ENCODE measurements around the gene SNN. TPM values are rescaled to one million over a fixed set of nuclear protein-coding genes. Genes with fewer than 3 reads are reported as not detected.

The SNN gene
- total RNA-seq, 3 donors from 2014 or later, result 2.3 to 22.1 (median 4.2) TPM

GRCh38 chr16:11624205-11624604 is 44.0 kb upstream of the SNN start:
- ATAC-seq, result no peak
- DNase-seq, result no peak
- intact Hi-C loops (cut with DNase I, micrococcal nuclease), result no loop called here
- Histone ChIP-seq H3K36me3 (ENCODE audit: low read depth) (no peaks in the 10 kb centered on the region), H3K4me1 (ENCODE audit: low read depth) (peaks cover 3% of the 10 kb centered on the region), H3K9me3 (no peaks in the 10 kb centered on the region), H3K4me3 (no peak overlapping the region)
- TF ChIP-seq CTCF (IDR thresholded peaks at IDR 0.05), result no peak

- Histone ChIP-seq H3K4me3 (no peak overlapping the region), H3K9me3 (no peaks in the 10 kb centered on the region), H3K36me3 (ENCODE audit: low read depth) (no peaks in the 10 kb centered on the region), H3K4me1 (ENCODE audit: low read depth) (peaks cover 3% of the 10 kb centered on the region)
- no peak for DNase-seq
- no peak for TF ChIP-seq CTCF (IDR thresholded peaks at IDR 0.05)
- ATAC-seq, result peak; percentile 16
- intact Hi-C loops (cut with DNase I, micrococcal nuclease), result no loop called here
These were observed 43.3 kb upstream of the SNN start for GRCh38 chr16:11624636-11625607.

- Histone ChIP-seq H3K9me3 (no peaks in the 10 kb centered on the region), H3K4me3 (no peak overlapping the region), H3K36me3 (ENCODE audit: low read depth) (no peaks in the 10 kb centered on the region), H3K4me1 (ENCODE audit: low read depth) (peaks cover 3% of the 10 kb centered on the region)
- DNase-seq, result no peak
- ATAC-seq, result no peak
- intact Hi-C loops (cut with DNase I, micrococcal nuclease), result no loop called here
- TF ChIP-seq CTCF (IDR thresholded peaks at IDR 0.05), result no peak
These were observed 42.5 kb upstream of the SNN start for GRCh38 chr16:11625769-11626168.

- DNase-seq (no peak), ATAC-seq (no peak)
- H3K4me1 ChIP-seq (ENCODE audit: low read depth), result peaks cover under 1% of the 10 kb centered on the region
- intact Hi-C loops (cut with DNase I, micrococcal nuclease), result no loop called here
- no peak overlapping the region for H3K4me3 ChIP-seq
- H3K9me3 ChIP-seq, result no peaks in the 10 kb centered on the region
- H3K36me3 ChIP-seq (ENCODE audit: low read depth), result no peaks in the 10 kb centered on the region
- TF ChIP-seq CTCF (IDR thresholded peaks at IDR 0.05), result no peak
These were observed 41.5 kb upstream of the SNN start for GRCh38 chr16:11626657-11627291.

GRCh38 chr16:11627292-11627663 is 41.0 kb upstream of the SNN start:
- no peaks in the 10 kb centered on the region for H3K4me1 ChIP-seq (ENCODE audit: low read depth)
- DNase-seq (no peak), ATAC-seq (no peak)
- H3K36me3 ChIP-seq (ENCODE audit: low read depth), result no peaks in the 10 kb centered on the region
- TF ChIP-seq CTCF (IDR thresholded peaks at IDR 0.05), result no peak
- H3K4me3 ChIP-seq, result no peak overlapping the region
- no peaks in the 10 kb centered on the region for H3K9me3 ChIP-seq
- intact Hi-C loops (cut with DNase I, micrococcal nuclease), result no loop called here

Data from mucosa of descending colon (tissue), 3 donors.